ENCODE results near the gene ZKSCAN2.

Gene ZKSCAN2

DNA sequence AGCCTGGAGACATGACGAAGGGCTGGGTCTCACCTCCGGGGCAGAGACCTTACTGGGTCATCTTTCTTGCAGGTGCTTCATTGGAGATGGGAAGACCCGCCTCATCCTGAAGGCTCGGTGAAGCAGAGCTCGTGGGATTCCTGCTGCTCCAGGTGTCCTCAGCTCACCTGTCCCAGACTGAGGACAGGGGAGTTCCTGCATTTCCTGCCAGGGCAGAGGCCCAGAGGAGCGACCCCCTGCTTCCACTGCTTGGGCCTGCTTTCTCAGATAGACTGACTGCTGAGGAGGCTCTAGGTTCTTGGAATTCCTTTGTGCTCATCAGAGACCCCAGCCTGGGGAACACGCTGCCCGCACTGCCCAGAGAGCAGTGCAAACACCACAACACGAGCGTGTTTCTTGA lies 29.3 kb downstream of the ZKSCAN2 start:
- CTCF ChIA-PET = interaction anchor here (0.6 to 0.7 kb wide), 2 partner anchors 375 to 711 kb away, joined by 3 to 4 read pairs; no protein-coding TSS in a partner anchor
- no peak for TF ChIP-seq CTCF (conservative IDR thresholded peaks at IDR 0.05; ENCODE audit: low read depth)
- POLR2A ChIA-PET (ENCODE audit: low non-redundant PET) = no interaction called here
- DNase-seq (ENCODE audit: low spot score) = no peak
- H3K27ac ChIP-seq = no peak overlapping the region

DNA sequence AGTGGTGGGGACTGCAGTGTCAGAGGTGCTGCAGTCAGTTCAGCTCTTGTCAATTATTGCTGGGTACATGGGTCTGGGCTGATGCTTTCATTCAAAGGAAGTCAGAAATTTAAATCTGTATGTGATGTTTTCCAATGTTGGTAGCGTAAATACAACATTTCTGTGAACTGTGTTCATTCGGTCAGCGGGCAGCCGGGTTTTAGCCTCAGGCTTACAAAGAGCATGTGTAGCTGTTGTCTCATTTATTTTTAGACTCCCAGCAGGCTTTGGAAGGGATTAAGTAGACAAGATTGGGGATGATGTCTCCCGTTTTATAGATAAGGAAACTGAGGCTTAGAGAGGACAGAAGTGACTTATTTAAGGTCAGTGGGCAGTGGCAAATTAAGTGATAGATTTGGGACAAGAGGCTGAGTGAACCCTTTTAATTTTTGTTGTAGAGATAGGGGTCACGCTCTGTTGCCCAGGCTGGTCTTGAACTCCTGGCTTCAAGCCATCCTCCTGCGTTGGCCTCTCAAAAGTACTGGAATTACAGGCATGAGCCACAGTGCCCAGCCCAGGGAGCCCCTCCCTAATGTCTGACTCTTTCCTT lies 32.8 kb downstream of the ZKSCAN2 start:
- no peak for TF ChIP-seq CTCF (conservative IDR thresholded peaks at IDR 0.05; ENCODE audit: low read depth)
- no peak overlapping the region for H3K27ac ChIP-seq
- no peak for DNase-seq (ENCODE audit: low spot score)
- ChIA-PET POLR2A (ENCODE audit: low non-redundant PET) (no interaction called here), CTCF (interaction anchor here (0.6 to 1.5 kb wide), 17 partner anchors 13 to 1659 kb away, joined by 3 to 6 read pairs (median 3); no protein-coding TSS in a partner anchor)

DNA sequence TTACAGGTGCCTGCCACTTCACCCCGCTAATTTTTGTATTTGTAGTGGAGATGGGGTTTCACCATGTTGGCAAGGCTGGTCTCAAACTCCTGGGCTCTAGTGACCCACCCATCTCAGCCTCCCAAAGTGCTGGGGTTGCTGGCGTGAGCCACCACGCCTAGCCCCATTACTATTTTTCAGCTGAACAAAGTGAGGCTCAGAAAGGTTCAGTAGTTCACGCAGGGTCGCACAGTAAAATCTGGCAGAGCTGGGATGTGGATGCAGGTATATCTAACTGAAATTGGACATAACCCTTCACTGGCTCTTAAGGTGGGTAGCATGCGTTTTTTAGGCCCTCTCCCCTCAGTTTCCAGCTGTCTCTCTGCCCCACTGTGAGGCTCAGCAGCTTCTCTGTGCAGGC lies 33.7 kb downstream of the ZKSCAN2 start:
- CTCF ChIA-PET = interaction anchor here (0.9 kb wide), 1 partner anchor 97 kb away, joined by 4 read pairs; no protein-coding TSS in a partner anchor
- POLR2A ChIA-PET (ENCODE audit: low non-redundant PET) = no interaction called here
- no peak overlapping the region for H3K27ac ChIP-seq
- no peak for TF ChIP-seq CTCF (conservative IDR thresholded peaks at IDR 0.05; ENCODE audit: low read depth)
- no peak for DNase-seq (ENCODE audit: low spot score)

GRCh38 chr16:25222959-25223358 lies 34.7 kb downstream of the ZKSCAN2 start:
- DNase-seq (ENCODE audit: low spot score) = no peak
- no peak for TF ChIP-seq CTCF (conservative IDR thresholded peaks at IDR 0.05; ENCODE audit: low read depth)
- no peak overlapping the region for H3K27ac ChIP-seq
- ChIA-PET POLR2A (ENCODE audit: low non-redundant PET) (no interaction called here), CTCF (interaction anchor here (1.2 kb wide), 1 partner anchor 11 kb away, joined by 4 read pairs; no protein-coding TSS in a partner anchor)

GRCh38 chr16:25219070-25219737 lies 38.4 kb downstream of the ZKSCAN2 start:
- POLR2A ChIA-PET (ENCODE audit: low non-redundant PET) = no interaction called here
- H3K27ac ChIP-seq = no peak overlapping the region
- CTCF ChIA-PET = interaction anchor here (0.6 kb wide), 1 partner anchor 13 kb away, joined by 5 read pairs; no protein-coding TSS in a partner anchor
- DNase-seq (ENCODE audit: low spot score) = no peak
- TF ChIP-seq CTCF (conservative IDR thresholded peaks at IDR 0.05; ENCODE audit: low read depth) = no peak

DNA sequence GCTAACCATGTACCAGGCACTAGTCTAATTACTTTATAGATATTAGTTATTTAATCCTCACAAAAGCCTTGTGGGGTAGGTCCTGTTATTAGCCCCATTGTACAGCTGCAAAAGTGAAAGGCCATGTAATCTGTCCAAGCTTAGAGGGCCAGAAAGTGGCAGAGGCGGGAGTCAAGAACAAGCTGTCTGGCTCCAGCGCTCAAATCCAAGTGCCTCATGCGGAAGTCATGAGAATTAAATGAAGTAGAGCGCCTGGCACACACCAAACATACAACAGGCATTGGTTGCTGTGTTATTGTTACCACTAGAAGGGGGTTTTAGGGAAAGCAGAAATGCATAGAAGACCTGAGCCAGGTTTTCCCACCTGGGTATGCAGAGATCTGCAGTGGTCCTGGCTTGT lies 39.7 kb downstream of the ZKSCAN2 start:
- POLR2A ChIA-PET (ENCODE audit: low non-redundant PET) = no interaction called here
- CTCF ChIA-PET = no interaction called here
- H3K27ac ChIP-seq = no peak overlapping the region
- no peak for TF ChIP-seq CTCF (conservative IDR thresholded peaks at IDR 0.05; ENCODE audit: low read depth)
- DNase-seq (ENCODE audit: low spot score) = no peak
